HepG2 (cell line): ENCODE measurements around the gene WARS2. TPM values are rescaled to one million over a fixed set of nuclear protein-coding genes. Genes with fewer than 3 reads are reported as not detected.

ENCODE experiments used
- ATAC-seq: fragments of 200-7000 bp; cut with Tn5 transposase; 3 replicates; pipeline ENCODE4 v1.9.1; 2020; ENCODE audit warnings: mild to moderate bottlenecking, moderate library complexity
- BruUV-seq: library from RNA; stranded (reverse); fragments of 400-500 nt; replicated peaks from 2 replicates; lab custom pipeline; 2021; lab: Mats Ljungman, UMichigan
- CTCF ChIA-PET: fragments of 300-600 bp; formaldehyde crosslinking; extraction: SDS; loops from one replicate; lab custom pipeline; 2021; ENCODE audit warnings: low total read pairs, inconsistent platforms, low intra/inter-chr PET ratio; lab: Yijun Ruan, JAX
- POLR2A ChIA-PET: fragments of 350-600 bp; sonication (Branson Sonifier 250); formaldehyde crosslinking; loops from one replicate; lab custom pipeline; 2020; ENCODE audit warnings: antibody characterized with exemption, inconsistent platforms; lab: Yijun Ruan, JAX
- DNase-seq: peaks from one replicate; pipeline ENCODE4 v3.0.0-alpha.2; 2015; ENCODE audit warnings: low spot score
- FAIRE-seq: peaks from 3 replicates; lab custom pipeline; 2011; peaks lifted over from hg19 to GRCh38; lab: Jason Lieb, UNC
- H2AFZ ChIP-seq: one replicate; pipeline ENCODE4 v1.6.1; 2011; ENCODE audit warnings: low read length, inconsistent platforms
- H3K27ac ChIP-seq: fragments of 300-600 bp; 3 replicates; pipeline ENCODE4 v1.8.0; 2011; ENCODE audit warnings: mixed run types, mild to moderate bottlenecking, mixed read lengths, low read length, inconsistent platforms; ENCODE audit not compliant: insufficient read depth; ENCODE audit errors: extremely low read length
- H3K27me3 ChIP-seq, 2 experiments: fragments of 200-600 bp in 1 of 2; 2 replicates in 1 of 2; 3 replicates in 1 of 2; pipeline versions ENCODE4 v1.6.0 to v1.8.0; 2011; ENCODE audit warnings: low read length in 2 of 2, mild to moderate bottlenecking in 2 of 2, moderate library complexity in 2 of 2, inconsistent platforms in 1 of 2; ENCODE audit not compliant: insufficient read depth in 2 of 2, control insufficient read depth in 1 of 2
- H3K36me3 ChIP-seq, 2 experiments: fragments of 200-600 bp in 1 of 2; replicated peaks in 1 of 2; 2 replicates in 1 of 2; 3 replicates in 1 of 2; pipeline versions ENCODE4 v1.5.1 to v1.8.0; 2011; ENCODE audit warnings: low read length in 2 of 2, inconsistent platforms in 1 of 2; ENCODE audit not compliant: insufficient read depth in 2 of 2, control insufficient read depth in 1 of 2
- H3K4me1 ChIP-seq: 2 replicates; pipeline ENCODE4 v1.5.1; 2012; ENCODE audit warnings: low read length, inconsistent platforms; ENCODE audit not compliant: insufficient read depth
- H3K4me2 ChIP-seq: 2 replicates; pipeline ENCODE4 v1.6.0; 2011; ENCODE audit warnings: low read depth, low read length, inconsistent platforms
- H3K4me3 ChIP-seq, 3 experiments: fragments of 200-600 bp in 1 of 3; sonication (generic), shearing (Covaris generic) in 1 of 3; replicated peaks in 1 of 3; 2 replicates each; pipeline ENCODE4 v1.5.1; 2011 to 2016; ENCODE audit warnings: low read length in 3 of 3, inconsistent platforms in 2 of 3, low read depth in 2 of 3, mild to moderate bottlenecking in 2 of 3, control low read depth in 1 of 3, mixed read lengths in 1 of 3; ENCODE audit not compliant: insufficient read depth in 1 of 3
- H3K79me2 ChIP-seq: one replicate; pipeline ENCODE4 v1.6.1; 2011; ENCODE audit warnings: low read length, inconsistent platforms; ENCODE audit not compliant: insufficient read depth
- H3K9ac ChIP-seq: 2 replicates; pipeline ENCODE4 v1.6.0; 2011; ENCODE audit warnings: mild to moderate bottlenecking, low read depth, low read length, inconsistent platforms; ENCODE audit not compliant: insufficient read depth
- H3K9me3 ChIP-seq: 2 replicates; pipeline ENCODE4 v1.5.1; 2012; ENCODE audit warnings: mild to moderate bottlenecking, low read length
- H4K20me1 ChIP-seq: 2 replicates; pipeline ENCODE4 v1.6.0; 2011; ENCODE audit warnings: inconsistent platforms, mild to moderate bottlenecking, low read length, moderate library complexity; ENCODE audit not compliant: insufficient read depth
- CTCF ChIP-seq: sonication (generic); formaldehyde crosslinking; IDR thresholded peaks from 2 replicates; pipeline ENCODE4 v1.5.0; 2020; ENCODE audit warnings: mild to moderate bottlenecking, missing genetic modification reagents, moderate library complexity
- KMT2A ChIP-seq: sonication (generic); formaldehyde crosslinking; IDR thresholded peaks from 2 replicates; pipeline ENCODE4 v1.4.0; 2020; ENCODE audit warnings: missing genetic modification reagents
- SAFB2 ChIP-seq: sonication (generic); formaldehyde crosslinking; IDR thresholded peaks from 2 replicates; pipeline ENCODE4 v1.5.1; 2020; ENCODE audit warnings: missing genetic modification reagents, low read depth, mild to moderate bottlenecking, borderline replicate concordance
- SRSF4 ChIP-seq: fragments of 200-400 bp; formaldehyde crosslinking; IDR thresholded peaks from one replicate; pipeline ENCODE4 v1.6.1; 2018; ENCODE audit warnings: mild to moderate bottlenecking, low read depth, low read length, moderate library complexity; ENCODE audit not compliant: poor library complexity, severe bottlenecking
- STAT6 ChIP-seq: sonication (generic); formaldehyde crosslinking; IDR thresholded peaks from 2 replicates; pipeline ENCODE4 v1.4.0; 2020; ENCODE audit warnings: missing genetic modification reagents, mild to moderate bottlenecking, borderline replicate concordance
- TEAD3 ChIP-seq: optimal IDR thresholded peaks from 2 replicates; pipeline ENCODE3; 2016; ENCODE audit warnings: borderline replicate concordance
- ZMYM3 ChIP-seq: sonication (generic); formaldehyde crosslinking; IDR thresholded peaks from 2 replicates; pipeline ENCODE4 v1.5.1; 2020; ENCODE audit warnings: mild to moderate bottlenecking, missing genetic modification reagents
- ZNF460 ChIP-seq: sonication (generic); formaldehyde crosslinking; IDR thresholded peaks from 2 replicates; pipeline ENCODE4 v1.5.1; 2020; ENCODE audit warnings: missing genetic modification reagents, mild to moderate bottlenecking, borderline replicate concordance
- ZNF646 ChIP-seq: sonication (generic); formaldehyde crosslinking; IDR thresholded peaks from 2 replicates; pipeline ENCODE4 v1.9.0; 2021; ENCODE audit warnings: mild to moderate bottlenecking, missing genetic modification reagents
- ZNF670 ChIP-seq: sonication (generic); formaldehyde crosslinking; IDR thresholded peaks from 2 replicates; pipeline ENCODE4 v1.8.0; 2022; ENCODE audit warnings: mild to moderate bottlenecking, missing genetic modification reagents, borderline replicate concordance
- ZNF790 ChIP-seq: sonication (generic); formaldehyde crosslinking; IDR thresholded peaks from 2 replicates; pipeline ENCODE4 v1.8.0; 2022; ENCODE audit warnings: missing genetic modification reagents, mild to moderate bottlenecking, borderline replicate concordance
- WGBS: methylation state at CpG from one replicate; pipeline ENCODE4 v1.1.6; 2017; ENCODE audit warnings: low lambda C conversion rate; 5-methylcytosine and 5-hydroxymethylcytosine counted together
- in situ Hi-C: cut with HindIII; loops from 2 replicates; pipeline ENCODE4 v1.10.0; 2017; ENCODE audit warnings: low pct_unique_long_range_greater_than_20kb; ENCODE audit not compliant: extremely low pct_ligation_motif_present
- intact Hi-C: fragments of 100-400 bp; cut with micrococcal nuclease; formaldehyde crosslinking; loops from one replicate; pipeline ENCODE4 v1.10.0; 2022; ENCODE audit not compliant: unreplicated experiment
- polyA plus RNA-seq, 8 experiments: library from polyadenylated mRNA; depleted of rRNA in 3 of 8; stranded (reverse) in 7 of 8; unstranded in 1 of 8; fragments of >200 nt; fragmentation: Illumina TruSeq in 4 of 8; extraction: Trizol in 4 of 8; gene quantifications; 2 replicates each; pipeline versions ENCODE4 v1.2.1 to v1.2.3, GENCODE V29; 2011 to 2016; ENCODE audit warnings: low read depth in 4 of 8, missing spikeins in 1 of 8, mixed read lengths in 1 of 8; ENCODE audit not compliant: insufficient read depth in 1 of 8
- total RNA-seq, 5 experiments: library from RNA; depleted of rRNA; stranded (reverse); fragments of >200 nt; fragmentation: Illumina TruSeq; extraction: Trizol; gene quantifications; 2 replicates each; pipeline ENCODE4 v1.2.3, GENCODE V29; 2016; ENCODE audit warnings: low read depth in 1 of 5

WARS2 gene
- total and polyA plus RNA-seq, 2 of the 13 experiments (the other 11 are each of a cell fraction or from before 2014, with no cell fraction given) = 12.4 to 18.8 TPM

- TF ChIP-seq ZNF646 (CRISPR knock-in tag) (no peak), ZNF670 (CRISPR knock-in tag) (no peak)
Measured at GRCh38 chr1:119141660-119142059, 1.2 kb upstream of the WARS2 start (continued).

GRCh38 chr1:119141020-119141424 lies 569 bp upstream of the WARS2 start:
- H3K27me3 ChIP-seq = no peaks in the 10 kb centered on the region
- in situ Hi-C loops = no loop called here
- H3K9me3 ChIP-seq = no peaks in the 10 kb centered on the region
- peaks cover 30% of the 10 kb centered on the region for H3K4me1 ChIP-seq
- no TSS peak for BruUV-seq
- H3K9ac ChIP-seq = peak overlapping the region; percentile 84
- peak overlapping the region; percentile 75 to 85 (median 75); a peak in 5 of 6 replicates for H3K4me3 ChIP-seq
- H4K20me1 ChIP-seq = no peaks in the 10 kb centered on the region
- WGBS = 19% methylated on average over 11 of the region's 11 CpGs
- CTCF ChIA-PET = no interaction called here
- ATAC-seq (peak; percentile 54), FAIRE-seq (no peak), DNase-seq (peak; percentile 29)
- H3K79me2 ChIP-seq = peaks cover 33% of the 10 kb centered on the region
- no peaks in the 10 kb centered on the region for H3K36me3 ChIP-seq
- POLR2A ChIA-PET = interaction anchor here (0.9 to 2.1 kb wide), 6 partner anchors 9 to 187 kb away, joined by 3 to 7 read pairs (median 4); no protein-coding TSS in a partner anchor
- intact Hi-C loops = loop anchor here (10.0 kb wide), 1 partner anchor 176 kb away; no protein-coding TSS in a partner anchor
- no peak overlapping the region for H2AFZ ChIP-seq
- peak overlapping the region; percentile 91 for H3K27ac ChIP-seq
- H3K4me2 ChIP-seq = peak overlapping the region; percentile 83
- TF ChIP-seq KMT2A (CRISPR knock-in tag) (0 out of 2 replicates have a peak, but pooled peaks have one; percentile 6), TEAD3 (CRISPR knock-in tag) (no peak), SRSF4 (no peak), STAT6 (CRISPR knock-in tag) (no peak), SAFB2 (CRISPR knock-in tag) (peak; percentile 40; the same call in 1 of the 2 replicates), ZNF790 (CRISPR knock-in tag) (0 out of 2 replicates have a peak, but pooled peaks have one; percentile 49), ZNF460 (peak; percentile 96), ZMYM3 (peak; percentile 72; the same call in 1 of the 2 replicates), CTCF (CRISPR knock-in tag) (peak; percentile 63)
